ENCODE data around the gene CCDC90B.
A peak's percentile ranks its signal among the peaks of the same experiment; 100 is the strongest.
"Not testable (repeated sequence)": the region's sequence is repeated elsewhere in the genome, so short reads cannot be mapped to it uniquely, and the experiment has no call there.

The CCDC90B gene, protein sequence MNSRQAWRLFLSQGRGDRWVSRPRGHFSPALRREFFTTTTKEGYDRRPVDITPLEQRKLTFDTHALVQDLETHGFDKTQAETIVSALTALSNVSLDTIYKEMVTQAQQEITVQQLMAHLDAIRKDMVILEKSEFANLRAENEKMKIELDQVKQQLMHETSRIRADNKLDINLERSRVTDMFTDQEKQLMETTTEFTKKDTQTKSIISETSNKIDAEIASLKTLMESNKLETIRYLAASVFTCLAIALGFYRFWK

DNA sequence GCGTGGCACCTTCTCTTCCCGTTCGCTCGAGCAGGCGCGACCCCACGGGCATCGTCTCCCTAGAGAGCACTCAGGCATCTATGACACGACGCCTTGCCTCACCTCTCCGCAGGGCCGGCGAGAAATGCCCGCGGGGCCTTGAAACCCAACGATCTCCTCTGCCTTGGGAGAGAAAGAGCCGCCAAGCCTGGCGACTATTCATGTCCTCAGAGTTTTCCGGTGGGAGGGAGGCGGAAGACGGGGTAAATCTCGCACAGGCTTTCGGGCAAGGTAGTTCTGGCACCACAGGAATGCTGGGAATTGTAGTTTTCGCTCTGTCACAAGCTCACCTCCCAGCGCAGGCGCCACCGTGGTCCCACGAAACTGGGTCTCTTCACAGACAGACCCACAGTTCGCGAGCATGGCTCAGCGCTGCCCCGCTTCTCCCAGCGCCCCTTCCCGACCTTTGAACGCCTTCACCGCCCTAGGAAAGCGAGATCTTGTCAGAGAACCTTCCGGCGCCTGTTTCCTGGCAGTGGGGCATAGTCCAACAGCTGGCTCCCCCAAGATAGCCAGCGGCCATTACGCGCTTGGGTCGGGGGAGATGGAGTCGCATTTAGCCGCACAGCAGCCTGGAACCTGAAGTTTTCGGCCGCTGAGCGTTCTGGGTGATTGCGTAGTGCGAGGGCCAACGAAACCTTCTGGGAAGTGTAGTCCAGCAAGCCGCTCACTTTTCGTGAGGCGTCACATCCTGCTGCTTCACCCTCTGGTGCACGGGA lies at the start of gene CCDC90B:
Gene CCDC90B (minus strand): TSS at position 597 of the 758 bp plus-strand sequence. CDS start 395 bp downstream, at position 202.
- DNase-seq = peak; percentile 96

DNA sequence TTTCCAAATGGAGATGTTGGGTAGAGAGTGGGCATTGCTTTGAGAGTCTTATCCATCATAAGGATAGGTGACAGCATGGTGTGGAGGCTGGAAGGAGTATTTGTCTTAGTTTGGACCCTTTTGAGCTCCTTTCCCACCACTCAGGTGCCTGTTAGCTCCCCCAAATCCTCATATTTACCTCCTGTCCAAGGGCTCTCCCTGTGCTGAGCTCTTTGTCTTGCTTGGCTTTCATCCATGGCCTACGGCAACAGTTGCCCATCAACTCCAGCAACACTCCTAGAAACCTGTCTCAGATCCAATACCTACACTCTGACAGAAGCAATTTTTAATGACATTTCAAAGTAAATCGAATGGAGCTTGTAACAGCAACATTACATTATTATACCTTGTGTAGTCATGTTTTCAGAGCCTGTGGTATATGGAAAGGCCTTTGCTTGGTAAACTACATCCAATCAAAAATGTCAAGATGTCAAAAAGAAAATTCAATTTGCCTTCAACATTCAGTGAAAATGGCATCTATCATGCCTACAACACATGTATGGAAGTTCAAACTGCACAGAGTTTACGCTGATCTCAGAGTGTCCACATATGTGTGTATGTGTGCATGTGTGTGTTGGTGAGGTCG lies 49.4 kb upstream of the CCDC90B start:
- DNase-seq = no peak

DNA sequence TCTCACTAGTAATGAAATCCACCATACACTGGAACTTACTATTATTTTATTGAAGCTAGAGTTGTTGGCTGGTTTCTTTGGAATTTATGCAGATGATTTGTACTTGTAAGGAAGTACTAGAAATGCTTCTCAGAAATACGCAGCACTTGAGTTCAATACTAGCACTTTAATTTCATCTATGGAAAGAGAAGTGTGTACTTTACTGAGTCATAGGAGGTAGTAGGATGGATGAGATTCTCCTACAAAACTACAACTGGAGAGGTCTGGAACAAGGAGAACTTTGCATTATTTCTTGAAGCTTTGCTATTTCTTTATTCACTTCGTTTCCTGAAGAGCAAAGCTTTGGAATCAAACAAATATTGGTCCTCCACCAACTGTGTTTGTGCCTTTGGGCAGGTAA lies 44.1 kb upstream of the CCDC90B start:
- DNase-seq = no peak

DNA sequence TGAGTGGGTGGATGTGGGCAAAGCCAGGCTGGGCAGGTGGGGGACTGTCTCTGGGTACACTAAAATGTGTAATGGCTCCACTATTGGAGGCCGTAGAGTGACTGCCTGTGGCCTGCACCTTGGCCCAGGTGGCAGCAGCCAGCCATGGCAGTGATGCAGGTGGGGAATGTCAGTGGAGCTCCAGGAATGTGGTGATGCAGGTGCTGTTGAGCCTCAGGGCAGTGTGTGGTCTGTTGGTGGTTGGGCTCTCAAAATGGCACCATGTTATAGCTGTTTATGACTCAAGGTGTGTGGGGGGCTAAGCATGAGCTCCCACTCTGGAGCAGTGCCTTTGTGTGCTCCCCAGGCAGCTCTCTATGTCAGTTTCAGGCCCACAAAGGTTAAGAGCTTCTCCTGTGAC lies 40.2 kb upstream of the CCDC90B start:
- no peak for DNase-seq

DNA sequence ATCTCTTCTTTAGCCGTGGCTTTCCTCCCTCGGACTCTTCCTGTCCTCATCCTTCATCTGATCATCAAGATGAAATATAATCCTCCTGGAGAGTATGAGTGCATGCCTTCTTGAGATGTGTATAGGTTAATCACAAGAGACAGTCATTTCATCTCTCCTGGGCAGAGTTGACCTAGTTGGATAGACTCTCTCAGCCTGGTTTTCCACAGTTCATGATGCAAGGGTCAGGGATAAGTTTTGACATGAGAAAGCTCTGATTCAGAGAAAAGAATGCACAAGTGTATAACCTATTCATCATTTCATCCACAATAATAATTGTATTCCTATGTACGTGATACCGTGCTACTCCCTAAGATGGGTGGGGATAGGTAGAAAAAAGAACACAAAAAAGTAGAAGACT lies 33.2 kb upstream of the CCDC90B start:
- no peak for DNase-seq

DNA sequence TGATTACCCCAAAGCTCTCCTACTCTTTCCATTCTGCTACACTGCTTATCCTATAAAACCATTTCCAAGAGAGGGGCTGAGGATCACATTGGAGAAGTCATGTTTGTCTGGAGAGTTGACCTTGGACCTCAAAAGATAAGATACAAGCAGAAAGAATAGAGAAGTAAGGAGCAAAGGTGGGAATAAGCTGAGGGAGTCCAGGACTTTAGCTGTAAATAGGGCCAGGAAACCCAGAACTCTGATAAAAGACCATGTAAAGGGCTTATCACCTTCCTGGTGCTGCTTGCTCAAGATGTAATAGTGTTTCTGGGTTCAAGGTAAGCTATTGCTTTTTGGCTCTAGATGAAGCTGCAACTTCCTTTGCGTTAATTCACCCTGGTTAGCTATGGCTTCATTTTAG lies 32.8 kb upstream of the CCDC90B start:
- DNase-seq = no peak

DNA sequence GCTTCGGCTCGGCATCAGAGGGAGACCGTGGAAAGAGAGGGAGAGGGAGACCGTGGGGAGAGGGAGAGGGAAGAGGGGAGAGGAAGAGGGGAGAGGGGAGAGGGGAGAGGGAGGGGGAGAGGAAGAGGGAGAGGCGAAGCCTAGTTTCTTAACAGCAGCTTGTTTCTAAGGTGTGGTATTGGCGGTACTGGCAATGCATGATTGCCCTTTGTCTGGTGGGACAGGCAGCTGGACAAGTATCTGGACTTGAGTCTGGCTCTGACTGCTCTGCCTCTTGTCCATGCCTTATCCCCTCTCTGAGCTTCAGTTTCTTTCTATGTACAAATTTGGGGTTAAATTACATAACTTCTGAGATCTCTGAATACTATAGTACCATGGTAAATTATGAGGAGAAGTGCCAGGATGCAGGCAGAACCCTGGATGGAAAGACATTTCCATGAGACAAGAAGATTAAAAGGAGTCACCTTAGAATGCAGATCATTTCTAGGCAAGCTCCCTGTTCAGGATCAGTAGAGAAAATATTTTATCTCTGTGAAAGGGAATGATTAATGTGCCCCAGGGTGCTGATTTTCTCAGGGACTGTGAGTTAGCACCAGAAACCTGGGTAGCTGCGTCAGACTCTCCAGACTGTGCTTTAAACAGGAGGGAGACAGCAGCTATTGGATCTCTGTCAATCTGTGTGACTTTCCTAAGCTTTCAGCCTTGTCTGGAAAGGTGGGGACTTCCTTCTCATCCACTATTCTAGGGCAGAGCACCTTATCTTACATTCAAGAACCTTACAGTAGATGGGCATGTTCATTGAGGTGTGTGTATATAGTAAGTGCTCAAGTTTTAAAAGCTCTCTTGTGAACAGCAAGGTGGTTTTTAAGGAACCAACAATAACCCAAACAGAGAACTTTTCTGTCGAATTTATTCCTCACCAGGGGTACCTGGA lies 31.9 kb upstream of the CCDC90B start:
- DNase-seq = no peak

DNA sequence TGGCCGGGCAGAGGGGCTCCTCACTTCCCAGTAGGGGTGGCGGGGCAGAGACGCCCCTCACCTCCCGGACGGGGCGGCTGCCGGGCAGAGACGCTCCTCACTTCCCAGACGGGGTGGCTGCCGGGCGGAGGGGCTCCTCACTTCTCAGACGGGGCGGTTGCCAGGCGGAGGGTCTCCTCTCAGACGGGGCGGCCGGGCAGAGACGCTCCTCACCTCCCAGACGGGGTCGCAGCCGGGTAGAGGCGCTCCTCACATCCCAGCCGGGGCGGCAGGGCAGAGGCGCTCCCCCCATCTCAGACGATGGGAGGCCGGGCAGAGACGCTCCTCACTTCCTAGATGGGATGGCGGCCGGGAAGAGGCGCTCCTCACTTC lies 30.7 kb upstream of the CCDC90B start:
- DNase-seq = not testable (repeated sequence)

DNA sequence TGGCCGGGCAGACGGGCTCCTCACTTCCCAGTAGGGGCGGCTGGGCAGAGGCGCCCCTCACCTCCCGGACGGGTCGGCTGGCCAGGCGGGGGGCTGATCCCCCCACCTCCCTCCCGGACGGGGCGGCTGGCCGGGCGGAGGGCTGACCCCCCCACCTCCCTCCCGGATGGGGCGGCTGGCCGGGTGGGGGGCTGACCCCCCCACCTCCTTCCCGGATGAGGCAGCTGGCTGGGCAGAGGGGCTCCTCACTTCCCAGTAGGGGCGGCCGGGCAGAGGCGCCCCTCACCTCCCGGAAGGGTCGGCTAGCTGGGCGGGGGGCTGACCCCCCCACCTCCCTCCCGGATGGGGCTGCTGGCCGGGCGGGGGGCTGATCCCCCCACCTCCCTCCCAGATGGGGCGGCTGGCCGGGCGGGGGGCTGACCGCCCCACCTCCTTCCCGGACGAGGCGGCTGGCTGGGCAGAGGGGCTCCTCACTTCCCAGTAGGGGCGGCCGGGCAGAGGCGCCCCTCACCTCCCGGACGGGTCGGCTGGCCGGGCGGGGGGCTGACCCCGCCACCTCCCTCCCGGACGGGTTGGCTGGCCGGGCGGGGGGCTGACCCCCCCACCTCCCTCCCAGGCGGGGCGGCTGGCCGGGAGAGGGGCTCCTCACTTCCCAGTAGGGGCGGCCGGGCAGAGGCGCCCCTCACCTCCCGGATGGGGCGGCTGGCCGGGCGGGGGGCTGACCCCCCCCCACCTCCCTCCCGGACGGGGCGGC lies 30.2 kb upstream of the CCDC90B start:
- not testable (repeated sequence) for DNase-seq

DNA sequence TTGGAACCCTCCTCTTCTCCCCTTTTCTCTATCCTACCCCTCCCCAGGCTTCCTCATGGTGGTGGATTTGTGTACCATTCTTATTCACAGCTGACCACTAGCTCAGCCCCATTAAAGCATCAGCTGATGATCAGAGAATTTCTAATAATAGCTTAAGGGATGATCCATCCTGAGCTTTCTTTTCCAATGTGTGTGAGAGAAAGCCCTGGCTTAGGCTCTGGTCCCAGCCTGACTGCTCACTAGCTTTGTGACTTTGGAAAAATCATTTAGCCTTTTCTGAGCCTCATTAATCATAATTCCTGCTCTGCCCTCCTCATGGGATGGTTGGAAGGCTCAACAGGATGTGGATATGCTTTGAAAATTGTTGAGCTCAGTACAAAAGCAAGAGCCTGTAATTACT lies 26.3 kb upstream of the CCDC90B start:
- DNase-seq = no peak

DNA sequence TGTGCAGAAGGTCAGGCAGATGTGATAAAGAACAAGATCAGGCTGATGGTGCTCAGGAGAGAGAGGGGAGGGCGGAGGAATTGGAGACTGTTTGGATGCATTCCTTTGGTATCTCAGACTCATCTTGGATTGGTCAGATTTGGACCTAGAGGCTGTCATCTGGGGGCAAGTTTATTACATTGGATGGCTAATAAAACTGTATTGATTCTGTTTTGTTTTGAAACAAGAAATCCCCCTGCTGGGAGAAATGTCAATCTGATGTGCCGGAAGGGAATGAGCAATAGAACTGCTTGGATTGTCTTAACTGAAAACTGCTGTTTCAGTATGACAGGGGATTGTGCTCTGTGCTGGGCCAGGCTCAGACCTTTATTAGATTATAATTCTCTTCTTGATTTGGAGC lies 25.5 kb upstream of the CCDC90B start:
- no peak for DNase-seq

DNA sequence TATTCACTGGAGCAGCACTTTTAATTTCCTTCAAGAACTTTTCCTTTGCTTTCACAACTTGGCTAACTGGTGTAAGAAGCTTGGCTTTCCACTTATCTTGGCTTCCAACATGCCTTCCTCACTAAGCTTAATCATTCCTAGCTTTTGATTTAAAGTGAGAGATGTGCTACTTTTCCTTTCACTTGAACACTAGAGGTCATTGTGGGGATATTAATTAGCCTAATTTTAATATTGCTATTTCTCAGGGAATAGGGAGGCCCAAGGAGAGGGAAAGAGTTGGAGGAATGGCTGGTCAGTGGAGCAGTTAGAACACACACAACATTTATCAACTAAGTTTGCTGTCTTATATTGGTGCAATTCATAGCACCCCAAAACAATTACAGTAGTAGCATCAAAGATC lies 24.6 kb upstream of the CCDC90B start:
- no peak for DNase-seq

DNA sequence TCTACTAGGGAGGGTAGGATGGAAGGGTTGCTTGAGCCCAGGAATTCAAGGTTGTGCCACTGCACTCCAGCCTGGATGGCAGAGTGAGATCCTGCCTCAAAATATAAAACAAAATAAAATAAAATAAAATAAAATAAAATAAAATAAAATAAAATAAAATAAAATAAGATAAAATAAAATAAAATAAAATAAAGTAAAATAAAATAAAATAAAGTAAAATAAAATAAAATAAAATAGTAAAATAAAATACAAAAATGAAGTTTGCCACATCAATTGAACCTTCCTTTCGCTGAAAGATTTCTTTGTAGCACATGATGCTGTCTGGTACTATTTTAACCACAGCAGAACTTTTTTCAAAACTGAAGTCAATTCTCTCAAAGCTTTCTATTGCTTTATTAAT lies 22.4 kb upstream of the CCDC90B start:
- not testable (repeated sequence) for DNase-seq

DNA sequence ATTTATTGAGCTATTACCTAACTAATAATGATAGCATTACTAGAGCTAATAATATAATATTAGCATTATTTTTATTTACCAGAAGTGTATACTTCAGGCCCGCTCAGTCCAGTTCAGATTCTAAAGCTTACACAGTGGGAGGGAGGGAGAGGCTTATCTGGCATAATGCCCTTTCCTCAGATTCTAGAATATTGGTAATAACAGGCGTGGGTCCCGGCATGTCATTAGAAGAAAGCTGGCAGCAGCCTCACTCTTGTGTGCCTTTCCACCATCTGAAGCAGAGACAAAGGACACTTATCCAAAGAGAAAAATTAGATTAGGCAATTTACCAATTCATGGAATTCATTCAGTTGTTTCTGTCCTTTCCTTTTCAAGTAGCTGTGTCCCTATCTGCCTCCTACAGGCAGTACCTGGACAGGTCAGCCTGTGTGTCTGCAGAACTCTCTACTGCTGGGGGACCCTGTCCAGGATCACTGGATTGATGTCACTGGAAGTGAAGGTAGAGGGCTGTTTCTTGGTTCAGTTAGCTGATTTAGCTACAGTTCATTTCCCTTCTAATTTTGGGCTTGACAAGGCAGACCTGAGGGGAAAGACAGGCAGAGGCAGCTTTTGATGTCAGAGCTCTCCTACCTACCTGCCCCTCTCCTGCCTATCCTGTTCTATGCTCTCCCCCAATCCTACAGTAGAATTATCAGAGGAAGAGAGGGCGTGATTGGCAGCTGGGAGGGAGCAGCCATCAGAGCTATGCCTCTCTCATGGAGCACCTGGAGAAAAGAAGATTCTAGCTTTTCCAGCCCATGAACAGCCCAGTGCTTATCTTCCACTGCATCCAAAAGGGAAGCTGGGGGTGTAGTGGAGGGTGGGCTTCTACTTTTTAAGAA lies 20.3 kb upstream of the CCDC90B start:
- no peak for DNase-seq

DNA sequence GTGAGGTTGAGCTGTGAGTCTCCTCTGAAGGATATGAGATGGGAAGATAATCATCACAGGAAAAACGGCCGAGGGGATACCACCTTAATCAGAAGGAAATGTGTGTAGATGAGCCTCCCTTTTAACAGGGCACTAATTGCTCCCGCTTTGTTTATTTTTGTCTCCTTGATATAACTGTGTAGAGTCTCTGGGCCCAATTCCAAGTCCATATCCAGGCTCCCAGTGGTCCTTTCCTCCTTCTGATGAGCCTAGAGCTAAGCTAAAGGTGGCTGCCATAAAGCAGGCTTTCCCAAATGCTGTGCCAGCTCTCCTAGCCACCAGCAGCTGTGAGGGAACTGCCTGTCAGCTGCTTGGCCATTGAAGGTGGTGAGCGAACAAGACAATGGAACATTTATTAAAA lies 17.1 kb upstream of the CCDC90B start:
- DNase-seq = no peak

DNA sequence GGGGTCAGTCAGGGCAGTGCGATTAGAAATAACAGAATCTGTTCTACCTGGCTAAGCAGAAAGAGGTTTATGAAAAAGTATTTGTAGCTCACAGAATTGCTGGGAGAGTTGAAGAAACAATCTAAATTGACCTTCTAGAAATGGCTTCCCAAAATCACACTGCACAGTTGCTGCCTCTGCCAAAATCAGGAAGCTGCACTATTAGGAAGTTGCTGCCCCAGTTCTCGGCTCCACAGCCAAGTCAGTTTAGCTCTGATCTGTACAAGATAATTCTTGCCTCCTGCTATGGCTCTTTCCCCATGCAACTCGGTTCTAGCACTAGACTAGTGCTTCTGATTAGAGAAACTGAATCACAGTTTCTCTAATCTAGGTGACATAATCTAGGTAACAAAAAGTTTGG lies 16.0 kb upstream of the CCDC90B start:
- no peak for DNase-seq

DNA sequence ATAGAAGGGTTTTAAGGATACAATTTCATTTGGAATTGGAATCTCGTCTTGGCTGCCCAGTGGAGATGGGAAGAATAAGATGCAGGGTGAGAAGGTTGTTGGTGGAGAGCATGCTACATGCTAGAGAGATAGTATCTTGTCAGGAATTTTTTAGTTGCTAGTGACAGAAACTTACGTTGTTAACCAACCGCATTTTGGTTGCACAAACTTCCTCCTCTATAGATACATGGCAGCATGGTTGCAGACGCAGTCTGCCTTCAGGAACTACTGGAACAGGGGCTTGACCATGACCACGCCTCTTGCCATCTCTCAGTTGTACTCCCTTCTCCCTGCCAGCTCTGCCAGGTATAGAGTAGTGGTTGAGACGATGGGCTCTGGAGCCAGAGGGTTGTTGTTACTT lies 13.5 kb upstream of the CCDC90B start:
- DNase-seq = no peak

DNA sequence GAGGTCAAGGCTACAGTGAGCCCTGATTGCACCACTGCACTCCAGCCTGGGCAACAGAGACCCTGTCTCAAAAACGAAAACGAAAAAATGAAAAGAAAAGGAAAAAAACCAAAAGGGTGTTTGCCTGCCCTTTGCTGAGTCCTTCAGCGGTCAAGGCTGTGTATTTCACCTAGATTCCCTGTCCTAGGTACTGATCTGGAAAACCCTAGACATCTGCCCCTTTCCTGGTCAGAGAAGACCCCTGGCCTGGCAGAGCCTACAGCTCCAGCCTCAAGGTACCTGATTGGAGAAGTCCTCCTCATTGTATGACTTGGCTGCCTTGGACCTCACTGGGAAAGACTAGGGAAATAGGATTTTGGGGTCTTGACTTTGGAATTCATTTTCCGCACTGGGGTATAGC lies 8.0 kb upstream of the CCDC90B start:
- no peak for DNase-seq

DNA sequence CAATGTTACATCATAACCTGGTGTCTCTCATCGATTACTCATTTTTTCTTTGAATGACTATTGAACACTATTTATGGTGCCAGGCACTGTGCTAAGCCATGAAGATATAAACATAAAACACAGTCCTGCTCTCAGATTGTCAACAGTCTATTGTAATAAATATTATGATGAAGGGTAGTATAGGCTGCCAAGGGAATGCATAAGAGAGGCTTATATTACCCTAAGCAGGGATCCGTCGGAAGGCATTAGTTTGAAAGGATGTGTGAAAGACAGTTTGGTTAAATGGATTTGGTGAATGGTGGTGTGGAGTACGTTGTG lies 7.2 kb upstream of the CCDC90B start:
- DNase-seq = no peak

DNA sequence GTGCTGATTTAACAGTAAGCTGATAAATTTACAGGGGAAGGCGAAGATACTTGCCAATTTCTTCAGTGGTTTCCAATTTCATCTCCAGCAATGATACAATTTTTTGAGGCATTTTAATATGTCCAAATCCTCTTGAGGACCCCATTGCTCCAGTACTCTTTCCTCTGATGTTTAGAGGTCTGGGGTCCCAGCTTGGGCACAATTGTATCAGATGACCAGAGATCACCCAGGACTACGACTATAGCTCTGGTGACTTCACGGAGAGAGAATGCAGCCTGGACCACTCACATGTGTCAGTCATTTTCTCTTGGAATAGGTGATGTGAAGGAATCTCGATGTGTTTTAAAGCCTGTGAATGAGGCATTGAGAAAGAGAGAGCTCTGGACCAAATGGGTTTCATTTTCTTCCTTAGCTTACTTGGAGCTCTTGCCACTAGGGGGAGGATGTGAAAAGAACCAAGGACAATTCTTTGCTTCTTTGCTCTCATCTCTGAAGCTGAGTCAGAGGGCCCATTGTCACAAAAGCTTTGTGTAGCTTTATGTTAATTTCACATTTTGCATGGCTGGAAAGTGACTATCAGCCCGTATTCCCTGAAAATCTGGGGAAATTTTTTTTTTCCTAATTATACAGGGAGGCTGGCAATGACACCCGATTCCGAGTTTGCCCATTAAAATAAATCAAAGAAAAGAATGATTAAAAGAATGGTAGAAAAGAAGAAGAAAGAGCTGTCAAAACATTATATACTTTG lies 6.7 kb upstream of the CCDC90B start:
- peak; percentile 18 to 48 for DNase-seq

DNA sequence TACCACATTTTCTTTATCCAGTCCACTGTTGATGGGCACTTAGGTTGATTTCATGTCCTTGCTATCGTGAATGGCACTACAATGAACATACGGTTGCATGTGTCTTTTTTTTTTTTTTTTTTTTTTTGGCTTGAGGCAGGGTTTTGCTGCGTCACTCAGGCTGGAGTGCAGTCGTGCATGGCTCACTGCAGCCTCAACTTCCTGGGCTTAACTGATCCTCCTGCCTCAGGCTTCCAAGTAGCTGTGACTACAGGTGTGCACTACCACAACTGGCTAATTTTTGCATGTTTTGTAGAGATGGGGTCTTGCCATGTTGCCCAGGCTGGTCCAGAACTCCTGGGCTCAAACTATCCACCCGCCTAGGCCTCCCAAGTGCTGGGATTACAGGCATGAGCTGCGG lies 1.5 kb upstream of the CCDC90B start:
- no peak for DNase-seq
